A549 (cell line): ENCODE measurements around the gene RAB3IL1. TPM values are rescaled to one million over a fixed set of nuclear protein-coding genes. Genes with fewer than 3 reads are reported as not detected.
A peak's percentile ranks its signal among the peaks of the same experiment; 100 is the strongest.

ENCODE experiments used
- ATAC-seq, 2 experiments: fragments of 200-7000 bp in 1 of 2; fragments of >200 bp in 1 of 2; cut with Nextera tagmentation in 1 of 2; cut with Tn5 transposase in 1 of 2; 3 replicates each; pipeline versions ENCODE4 v1.8.0 to v1.9.1; 2018 to 2020; ENCODE audit warnings: mild to moderate bottlenecking in 1 of 2, moderate library complexity in 1 of 2
- CTCF ChIA-PET: fragments of 300-600 bp; sonication (Branson Sonifier 250); formaldehyde crosslinking; extraction: SDS; loops from one replicate; lab custom pipeline; 2021; ENCODE audit warnings: antibody characterized with exemption, inconsistent platforms; lab: Yijun Ruan, JAX
- POLR2A ChIA-PET: fragments of 350-600 bp; formaldehyde crosslinking; extraction: SDS; loops from one replicate; lab custom pipeline; 2021; ENCODE audit warnings: antibody characterized with exemption, inconsistent platforms; lab: Yijun Ruan, JAX
- DNase-seq, 2 experiments: peaks; one replicate each; pipeline versions ENCODE4 v3.0.0 to v3.0.0-alpha.2; 2011 to 2016; ENCODE audit warnings: low read depth in 1 of 2, low spot score in 1 of 2
- FAIRE-seq: peaks from 2 replicates; lab custom pipeline; 2011; peaks lifted over from hg19 to GRCh38; lab: Jason Lieb, UNC
- H3K27ac ChIP-seq, 2 experiments: fragments of >200 bp; sonication (Bioruptor Twin); formaldehyde crosslinking; 3 replicates each; pipeline ENCODE4 v1.5.1; 2016 to 2017
- H3K4me1 ChIP-seq: fragments of >200 bp; sonication (Bioruptor Twin); formaldehyde crosslinking; 3 replicates; pipeline ENCODE4 v1.6.1; 2016
- H3K4me2 ChIP-seq: fragments of >200 bp; sonication (Bioruptor Twin); formaldehyde crosslinking; 3 replicates; pipeline ENCODE4 v1.6.1; 2016
- H3K4me3 ChIP-seq: fragments of >200 bp; sonication (Bioruptor Twin); formaldehyde crosslinking; 3 replicates; pipeline ENCODE4 v1.5.1; 2016
- H3K9me3 ChIP-seq: fragments of >200 bp; sonication (Bioruptor Twin); formaldehyde crosslinking; 3 replicates; pipeline ENCODE4 v1.6.1; 2016
- CEBPB ChIP-seq, 2 experiments: fragments of >200 bp in 1 of 2; sonication (Bioruptor Twin) in 1 of 2; formaldehyde crosslinking in 1 of 2; IDR thresholded peaks; 2 replicates each; pipeline ENCODE4 v1.6.1; 2012 to 2016
- CHD2 ChIP-seq: fragments of 150-350 bp; IDR thresholded peaks from 2 replicates; pipeline ENCODE4 v1.6.1; 2014; ENCODE audit warnings: low read length; ENCODE audit not compliant: partially characterized antibody
- CHD4 ChIP-seq: fragments of 200-600 bp; sonication (generic); IDR thresholded peaks from 2 replicates; pipeline ENCODE4 v1.6.1; 2016; ENCODE audit warnings: antibody characterized with exemption, mild to moderate bottlenecking, borderline replicate concordance
- EHF ChIP-seq: fragments of 250-450 bp; sonication (Bioruptor Pico); IDR thresholded peaks from 2 replicates; pipeline ENCODE4 v1.5.0; 2020; ENCODE audit warnings: mild to moderate bottlenecking
- FOSB ChIP-seq: fragments of 250-450 bp; sonication (Bioruptor Pico); IDR thresholded peaks from 2 replicates; pipeline ENCODE4 v1.5.0; 2020; ENCODE audit warnings: mild to moderate bottlenecking, moderate library complexity
- HOXA7 ChIP-seq: fragments of 250-450 bp; sonication (Bioruptor Pico); IDR thresholded peaks from 2 replicates; pipeline ENCODE4 v1.5.0; 2020; ENCODE audit warnings: mild to moderate bottlenecking, moderate library complexity
- HOXB13 ChIP-seq: fragments of 250-450 bp; sonication (Bioruptor Pico); IDR thresholded peaks from 2 replicates; pipeline ENCODE4 v1.5.0; 2020; ENCODE audit warnings: low read depth, mild to moderate bottlenecking, moderate library complexity
- NPAS2 ChIP-seq: fragments of 250-450 bp; sonication (Bioruptor Pico); IDR thresholded peaks from 2 replicates; pipeline ENCODE4 v1.8.0; 2022; ENCODE audit warnings: mild to moderate bottlenecking, moderate library complexity, borderline replicate concordance
- PHF8 ChIP-seq: fragments of 200-600 bp; sonication (generic); IDR thresholded peaks from 2 replicates; pipeline ENCODE4 v1.6.1; 2016; ENCODE audit warnings: low read depth, mild to moderate bottlenecking, antibody characterized with exemption, moderate library complexity, borderline replicate concordance
- POLR2A ChIP-seq: IDR thresholded peaks from 2 replicates; pipeline ENCODE4 v1.6.1; 2012; ENCODE audit warnings: mild to moderate bottlenecking, low read length
- POLR2AphosphoS2 ChIP-seq: conservative IDR thresholded peaks from 2 replicates; pipeline ENCODE4 v1.6.1; 2012; ENCODE audit warnings: low read length, improper control_type of control experiment, inconsistent platforms
- RAD21 ChIP-seq, 2 experiments: fragments of >200 bp in 1 of 2; sonication (Bioruptor Twin) in 1 of 2; formaldehyde crosslinking in 1 of 2; IDR thresholded peaks in 1 of 2; conservative IDR thresholded peaks in 1 of 2; 2 replicates in 1 of 2; 3 replicates in 1 of 2; pipeline ENCODE4 v1.6.1; 2012 to 2018; ENCODE audit warnings: inconsistent platforms in 1 of 2
- TFCP2L1 ChIP-seq: fragments of 250-450 bp; sonication (Bioruptor Pico); IDR thresholded peaks from 2 replicates; pipeline ENCODE4 v1.5.0; 2021; ENCODE audit warnings: mild to moderate bottlenecking
- TP53 ChIP-seq: fragments of 250-450 bp; sonication (Bioruptor Pico); IDR thresholded peaks from 2 replicates; pipeline ENCODE4 v1.5.0; 2021; ENCODE audit warnings: mild to moderate bottlenecking, moderate library complexity
- ZC3H11A ChIP-seq: fragments of 450-650 bp; IDR thresholded peaks from 2 replicates; pipeline ENCODE4 v1.6.1; 2014; ENCODE audit warnings: antibody characterized with exemption, mild to moderate bottlenecking
- ZSCAN20 ChIP-seq: fragments of 250-450 bp; sonication (Bioruptor Pico); IDR thresholded peaks from 2 replicates; pipeline ENCODE4 v1.8.0; 2022; ENCODE audit warnings: mild to moderate bottlenecking, moderate library complexity
- WGBS: methylation state at CpG from one replicate; pipeline ENCODE4 v1.1.6; 2017; ENCODE audit errors: missing lambda C conversion rate; 5-methylcytosine and 5-hydroxymethylcytosine counted together
- polyA plus RNA-seq, 4 experiments: library from polyadenylated mRNA; depleted of rRNA in 3 of 4; stranded (reverse); fragments of >200 nt; fragmentation: RNase III in 1 of 4; extraction: RNeasy Plus Mini Kit Qiagen cat#74134 plus additional on column Dnase treatment in 1 of 4; gene quantifications; 2 replicates in 3 of 4; 3 replicates in 1 of 4; pipeline ENCODE4 v1.2.3, GENCODE V29; 2011 to 2017
- TF ChIP-seq, protein P1 (sequence below): fragments of >200 bp; sonication (Bioruptor Twin); formaldehyde crosslinking; IDR thresholded peaks from 3 replicates; pipeline ENCODE4 v1.5.1; 2016
- TF ChIP-seq, protein P2 (sequence below): fragments of 250-450 bp; sonication (Bioruptor Pico); IDR thresholded peaks from 2 replicates; pipeline ENCODE4 v1.5.0; 2021; ENCODE audit warnings: mild to moderate bottlenecking, moderate library complexity, borderline replicate concordance
- TF ChIP-seq, protein P3 (sequence below): IDR thresholded peaks from 2 replicates; pipeline ENCODE4 v1.6.1; 2012

Gene RAB3IL1
- polyA plus RNA-seq, 2 of the 4 experiments (the other 2 are of a cell fraction) = 5.8 to 6.2 TPM

DNA sequence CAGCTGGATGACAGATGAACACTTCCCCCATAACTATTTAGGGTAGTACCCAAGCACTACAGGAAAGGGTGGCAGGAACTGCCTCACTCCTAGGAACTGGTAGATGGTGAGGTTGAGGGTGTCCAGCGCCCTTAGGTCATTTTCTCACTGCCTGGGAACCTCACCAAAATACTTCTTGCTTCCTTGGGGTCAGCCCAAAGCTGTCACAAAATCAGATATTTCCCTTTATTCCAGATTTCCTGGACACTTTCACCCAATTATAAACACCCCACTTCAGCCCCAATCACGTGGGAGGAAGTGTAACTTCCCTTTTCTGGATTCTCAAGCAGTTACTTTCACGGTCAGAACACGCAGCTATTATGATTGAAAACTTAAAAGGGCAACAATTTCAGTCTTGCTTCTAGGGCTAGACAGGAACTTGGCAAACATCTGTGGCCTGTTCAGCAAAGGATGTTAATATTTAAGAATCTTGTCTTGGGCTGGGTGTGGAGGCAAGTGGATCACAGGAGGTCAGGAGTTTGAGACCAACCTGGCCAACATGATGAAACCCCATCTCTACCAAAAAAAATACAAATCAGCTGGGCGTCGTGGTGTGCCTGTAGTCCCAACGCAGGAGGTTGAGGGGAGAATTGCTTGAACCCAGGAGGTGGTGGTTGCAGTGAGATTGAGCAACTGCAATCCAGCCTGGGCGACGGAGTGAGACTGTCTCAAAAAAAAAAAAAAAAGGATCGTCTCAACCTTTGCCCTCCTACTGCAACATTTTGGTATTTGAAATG is 46.1 kb upstream of the RAB3IL1 start (continued):
- peak; percentile 95 for TF ChIP-seq FOSB (CRISPR knock-in tag)
- TF ChIP-seq, protein P1, sequence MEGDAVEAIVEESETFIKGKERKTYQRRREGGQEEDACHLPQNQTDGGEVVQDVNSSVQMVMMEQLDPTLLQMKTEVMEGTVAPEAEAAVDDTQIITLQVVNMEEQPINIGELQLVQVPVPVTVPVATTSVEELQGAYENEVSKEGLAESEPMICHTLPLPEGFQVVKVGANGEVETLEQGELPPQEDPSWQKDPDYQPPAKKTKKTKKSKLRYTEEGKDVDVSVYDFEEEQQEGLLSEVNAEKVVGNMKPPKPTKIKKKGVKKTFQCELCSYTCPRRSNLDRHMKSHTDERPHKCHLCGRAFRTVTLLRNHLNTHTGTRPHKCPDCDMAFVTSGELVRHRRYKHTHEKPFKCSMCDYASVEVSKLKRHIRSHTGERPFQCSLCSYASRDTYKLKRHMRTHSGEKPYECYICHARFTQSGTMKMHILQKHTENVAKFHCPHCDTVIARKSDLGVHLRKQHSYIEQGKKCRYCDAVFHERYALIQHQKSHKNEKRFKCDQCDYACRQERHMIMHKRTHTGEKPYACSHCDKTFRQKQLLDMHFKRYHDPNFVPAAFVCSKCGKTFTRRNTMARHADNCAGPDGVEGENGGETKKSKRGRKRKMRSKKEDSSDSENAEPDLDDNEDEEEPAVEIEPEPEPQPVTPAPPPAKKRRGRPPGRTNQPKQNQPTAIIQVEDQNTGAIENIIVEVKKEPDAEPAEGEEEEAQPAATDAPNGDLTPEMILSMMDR = no peak
- TF ChIP-seq ZSCAN20 (CRISPR knock-in tag) = peak; percentile 41; the same call in 1 of the 2 replicates
- TF ChIP-seq CEBPB (IDR thresholded peaks at IDR 0.05) = peak; percentile 37 to 43; a peak in 3 of 4 replicates
- peak; percentile 93; the same call in 1 of the 2 replicates for TF ChIP-seq POLR2AphosphoS2

DNA sequence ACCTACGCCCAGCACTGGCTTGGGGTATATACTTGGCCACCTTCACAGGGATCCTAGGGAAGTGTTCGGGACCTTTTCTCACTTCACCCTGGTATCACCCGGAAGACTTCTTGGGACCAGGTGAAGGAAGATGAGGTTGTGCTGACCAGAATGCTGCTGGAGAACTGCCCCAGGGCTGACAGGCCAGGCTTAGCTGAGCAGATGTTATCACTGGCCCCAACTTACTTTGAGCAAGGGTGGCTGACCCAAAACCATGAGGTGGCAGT is 45.6 kb upstream of the RAB3IL1 start:
- TF ChIP-seq ZC3H11A (no peak), RAD21 (conservative IDR thresholded peaks at IDR 0.05 in 1 of 2, IDR thresholded peaks at IDR 0.05 in 1 of 2) (0 out of 5 replicates have a peak, but pooled peaks of 1 of the 2 experiments have one; percentile 11), CHD2 (peak; percentile 26), POLR2A (peak; percentile 51), TP53 (CRISPR knock-in tag) (peak; percentile 94), NPAS2 (CRISPR knock-in tag) (no peak), CHD4 (no peak), FOSB (CRISPR knock-in tag) (no peak; the same call in 1 of the 2 replicates), EHF (CRISPR knock-in tag) (peak; percentile 76), TFCP2L1 (CRISPR knock-in tag) (no peak), HOXB13 (no peak; the same call in 1 of the 2 replicates), HOXA7 (CRISPR knock-in tag) (peak; percentile 90; the same call in 1 of the 2 replicates), PHF8 (no peak)
- TF ChIP-seq, protein P2, sequence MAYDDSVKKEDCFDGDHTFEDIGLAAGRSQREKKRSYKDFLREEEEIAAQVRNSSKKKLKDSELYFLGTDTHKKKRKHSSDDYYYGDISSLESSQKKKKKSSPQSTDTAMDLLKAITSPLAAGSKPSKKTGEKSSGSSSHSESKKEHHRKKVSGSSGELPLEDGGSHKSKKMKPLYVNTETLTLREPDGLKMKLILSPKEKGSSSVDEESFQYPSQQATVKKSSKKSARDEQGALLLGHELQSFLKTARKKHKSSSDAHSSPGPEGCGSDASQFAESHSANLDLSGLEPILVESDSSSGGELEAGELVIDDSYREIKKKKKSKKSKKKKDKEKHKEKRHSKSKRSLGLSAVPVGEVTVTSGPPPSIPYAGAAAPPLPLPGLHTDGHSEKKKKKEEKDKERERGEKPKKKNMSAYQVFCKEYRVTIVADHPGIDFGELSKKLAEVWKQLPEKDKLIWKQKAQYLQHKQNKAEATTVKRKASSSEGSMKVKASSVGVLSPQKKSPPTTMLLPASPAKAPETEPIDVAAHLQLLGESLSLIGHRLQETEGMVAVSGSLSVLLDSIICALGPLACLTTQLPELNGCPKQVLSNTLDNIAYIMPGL = peak; percentile 75
- TF ChIP-seq, protein P3, sequence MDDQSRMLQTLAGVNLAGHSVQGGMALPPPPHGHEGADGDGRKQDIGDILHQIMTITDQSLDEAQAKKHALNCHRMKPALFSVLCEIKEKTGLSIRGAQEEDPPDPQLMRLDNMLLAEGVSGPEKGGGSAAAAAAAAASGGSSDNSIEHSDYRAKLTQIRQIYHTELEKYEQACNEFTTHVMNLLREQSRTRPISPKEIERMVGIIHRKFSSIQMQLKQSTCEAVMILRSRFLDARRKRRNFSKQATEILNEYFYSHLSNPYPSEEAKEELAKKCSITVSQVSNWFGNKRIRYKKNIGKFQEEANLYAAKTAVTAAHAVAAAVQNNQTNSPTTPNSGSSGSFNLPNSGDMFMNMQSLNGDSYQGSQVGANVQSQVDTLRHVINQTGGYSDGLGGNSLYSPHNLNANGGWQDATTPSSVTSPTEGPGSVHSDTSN = peak; percentile 86; the same call in 1 of the 2 replicates
- H3K4me1 ChIP-seq = peaks cover 48% of the 10 kb centered on the region
- ChIA-PET CTCF (interaction anchor here (1.2 to 8.0 kb wide), 8 partner anchors 13 to 149 kb away, joined by 3 to 101 read pairs (median 8); partner anchors contain the start of gene BEST1), POLR2A (interaction anchor here (0.6 to 4.6 kb wide), 16 partner anchors 8 to 166 kb away, joined by 3 to 66 read pairs (median 4); partner anchors contain the start of gene BEST1)
- 77% methylated on average over 3 of the region's 3 CpGs for WGBS
- H3K4me3 ChIP-seq = peak overlapping the region; percentile 96; the same call in 1 of the 3 replicates
- H3K9me3 ChIP-seq = no peaks in the 10 kb centered on the region
- ATAC-seq (no peak; a peak in 2 of 6 replicates), DNase-seq (no peak), FAIRE-seq (no peak)
- peak overlapping the region; percentile 98 for H3K4me2 ChIP-seq
- peak overlapping the region; percentile 97 to 99 for H3K27ac ChIP-seq
